ENCODE results near the gene PDHA2.

DNA sequence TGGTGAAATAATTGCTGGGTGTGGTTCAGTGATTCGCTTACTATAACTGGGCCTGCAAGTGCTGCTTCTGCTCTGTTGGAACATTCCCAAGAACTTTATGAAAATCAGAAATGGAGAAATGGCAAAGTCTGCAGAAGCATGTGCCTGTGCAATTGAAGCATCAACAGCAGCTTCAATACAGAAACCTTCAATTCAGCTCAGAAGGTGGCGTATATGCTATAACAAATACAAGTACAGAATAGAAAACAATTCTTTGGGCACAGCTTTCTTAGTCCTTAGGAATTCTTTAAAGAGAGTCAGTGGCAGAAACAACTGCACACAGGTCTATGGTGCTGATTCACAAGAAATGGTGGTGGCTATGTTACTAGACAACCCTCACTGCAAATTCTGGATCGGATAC, 18.0 kb upstream of the PDHA2 start:
- TF ChIP-seq, protein P1, sequence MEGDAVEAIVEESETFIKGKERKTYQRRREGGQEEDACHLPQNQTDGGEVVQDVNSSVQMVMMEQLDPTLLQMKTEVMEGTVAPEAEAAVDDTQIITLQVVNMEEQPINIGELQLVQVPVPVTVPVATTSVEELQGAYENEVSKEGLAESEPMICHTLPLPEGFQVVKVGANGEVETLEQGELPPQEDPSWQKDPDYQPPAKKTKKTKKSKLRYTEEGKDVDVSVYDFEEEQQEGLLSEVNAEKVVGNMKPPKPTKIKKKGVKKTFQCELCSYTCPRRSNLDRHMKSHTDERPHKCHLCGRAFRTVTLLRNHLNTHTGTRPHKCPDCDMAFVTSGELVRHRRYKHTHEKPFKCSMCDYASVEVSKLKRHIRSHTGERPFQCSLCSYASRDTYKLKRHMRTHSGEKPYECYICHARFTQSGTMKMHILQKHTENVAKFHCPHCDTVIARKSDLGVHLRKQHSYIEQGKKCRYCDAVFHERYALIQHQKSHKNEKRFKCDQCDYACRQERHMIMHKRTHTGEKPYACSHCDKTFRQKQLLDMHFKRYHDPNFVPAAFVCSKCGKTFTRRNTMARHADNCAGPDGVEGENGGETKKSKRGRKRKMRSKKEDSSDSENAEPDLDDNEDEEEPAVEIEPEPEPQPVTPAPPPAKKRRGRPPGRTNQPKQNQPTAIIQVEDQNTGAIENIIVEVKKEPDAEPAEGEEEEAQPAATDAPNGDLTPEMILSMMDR (optimal IDR thresholded peaks at IDR 0.05 in 1 of 3, IDR thresholded peaks at IDR 0.05 in 1 of 3, conservative IDR thresholded peaks at IDR 0.05 in 1 of 3; ENCODE audit: extremely low read depth in 1 of 3, insufficient read depth in 2 of 3, low read length in 3 of 3) = no peak
- TF ChIP-seq EZH2 (IDR thresholded peaks at IDR 0.05; ENCODE audit: low read length) = no peak
